CD1c-positive myeloid dendritic cell (primary cell): Measurements from ENCODE around the gene STAT2.
"Not testable (repeated sequence)": the region's sequence is repeated elsewhere in the genome, so short reads cannot be mapped to it uniquely, and the experiment has no call there.

Experiments used
- DNase-seq: peaks from one replicate; pipeline ENCODE4 v3.0.0-alpha.2; 2016; ENCODE audit errors: extremely low spot score

STAT2 gene

DNA sequence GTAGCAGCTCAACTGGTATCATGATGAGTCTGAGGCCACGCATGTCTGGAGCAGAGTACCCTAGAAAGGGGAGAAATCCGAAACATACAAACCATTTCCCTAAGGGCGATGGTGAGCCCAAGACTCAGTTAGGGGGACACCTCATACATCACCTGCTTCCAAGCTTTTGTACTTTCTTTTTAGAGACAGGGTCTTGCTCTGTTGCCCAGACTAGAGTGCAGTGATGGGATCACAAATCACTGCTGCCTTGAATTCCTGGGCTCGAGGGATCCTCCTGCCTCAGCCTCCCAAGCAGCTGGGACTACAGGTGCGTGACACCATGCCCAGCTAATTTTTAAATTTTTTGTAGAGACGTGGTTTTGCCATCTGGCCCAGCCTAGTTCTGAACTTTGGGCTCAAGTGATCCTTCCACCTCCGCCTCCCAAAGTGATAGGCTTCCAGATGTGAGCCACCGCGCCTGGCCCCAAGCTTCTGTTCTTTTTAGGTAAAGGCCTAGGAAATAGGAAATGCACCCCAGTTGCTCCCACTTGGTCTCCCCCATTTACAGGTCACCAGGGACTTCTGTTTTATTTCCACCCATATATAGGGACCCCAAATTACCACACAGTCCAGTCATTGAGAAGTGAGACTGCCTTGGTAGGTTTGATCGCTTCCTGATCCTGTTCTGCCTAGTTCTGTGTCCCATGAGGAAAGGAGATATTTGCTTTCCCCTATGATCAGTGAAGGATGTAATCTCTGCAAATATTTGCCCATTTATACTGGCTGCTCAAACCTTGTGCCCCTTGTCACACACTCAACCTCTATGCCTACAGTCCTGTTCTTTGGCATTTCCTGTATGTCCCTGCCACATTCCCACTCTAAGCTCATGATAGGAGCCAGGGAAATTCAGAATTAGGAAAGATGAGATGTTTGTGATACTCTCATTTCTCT lies 2.5 kb upstream of the STAT2 start, which contains the start of gene APOF:
Gene APOF, minus strand, starts transcription at position 728 of the 930 bp plus-strand sequence. Its CDS starts 112 bp downstream, at position 616.
- no peak for DNase-seq

DNA sequence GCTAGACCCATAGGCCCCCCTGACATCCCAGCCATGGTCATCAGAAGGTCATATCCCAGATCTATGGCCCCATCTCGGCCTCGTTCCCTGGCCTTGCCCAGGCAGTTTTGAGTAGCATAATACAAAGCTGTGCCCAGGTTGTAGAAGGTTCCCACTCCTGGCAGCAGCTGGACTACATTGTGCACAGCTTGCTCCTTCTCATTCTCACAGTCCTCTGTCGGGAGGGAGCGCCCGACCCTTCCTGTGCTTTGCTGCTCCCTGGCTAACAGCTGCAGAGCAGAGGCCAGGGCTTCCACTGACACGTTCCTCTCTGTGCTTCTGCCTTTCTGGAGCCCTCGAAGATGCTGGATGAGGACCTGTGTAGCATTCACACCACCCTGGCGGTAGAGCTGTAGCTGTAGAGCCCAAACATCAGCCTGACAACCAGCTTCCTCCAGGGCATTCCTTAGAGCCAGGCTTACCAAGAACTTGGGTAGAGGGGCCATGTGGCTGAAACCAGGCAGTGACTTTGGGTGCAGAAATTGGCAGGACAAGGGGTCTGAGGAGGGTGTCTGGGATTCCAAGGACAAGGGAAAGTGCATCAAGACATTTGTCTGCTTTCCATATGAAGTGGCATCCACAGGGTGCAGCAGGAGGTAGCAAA lies 1.7 kb upstream of the STAT2 start:
- no peak for DNase-seq

DNA sequence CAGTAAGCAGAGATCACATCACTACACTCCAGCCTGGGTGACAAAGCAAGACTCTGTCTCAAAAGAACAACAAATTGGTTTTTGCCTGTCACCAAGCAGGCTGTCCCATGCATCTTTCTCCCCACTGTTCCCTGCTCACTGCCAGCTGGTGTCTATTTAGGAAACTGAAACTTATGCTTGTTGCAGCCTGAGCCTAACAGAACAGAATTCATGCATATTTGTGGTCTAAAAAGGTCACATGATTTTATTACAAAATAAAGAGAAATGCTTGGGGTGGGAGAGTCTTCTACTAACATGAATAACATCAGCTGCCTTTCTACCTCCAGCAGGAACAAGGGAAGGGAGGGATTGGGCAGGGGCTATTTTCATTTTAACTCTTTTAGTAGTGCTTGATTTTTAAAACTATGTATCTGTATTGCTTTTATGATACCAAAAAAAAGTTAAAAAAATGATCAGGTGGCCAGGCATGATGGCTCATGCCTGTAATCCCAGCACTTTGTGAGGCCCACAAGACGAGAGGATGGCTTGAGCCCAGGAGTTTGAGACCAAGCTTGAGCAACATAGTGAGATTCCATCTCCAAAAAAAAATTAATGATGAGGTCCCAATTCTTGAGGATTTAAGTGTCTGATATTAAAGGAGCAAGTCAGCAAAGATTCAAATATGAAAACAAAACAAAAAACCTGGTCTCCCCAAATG lies 923 bp downstream of the STAT2 start:
- DNase-seq: peak; percentile 61

DNA sequence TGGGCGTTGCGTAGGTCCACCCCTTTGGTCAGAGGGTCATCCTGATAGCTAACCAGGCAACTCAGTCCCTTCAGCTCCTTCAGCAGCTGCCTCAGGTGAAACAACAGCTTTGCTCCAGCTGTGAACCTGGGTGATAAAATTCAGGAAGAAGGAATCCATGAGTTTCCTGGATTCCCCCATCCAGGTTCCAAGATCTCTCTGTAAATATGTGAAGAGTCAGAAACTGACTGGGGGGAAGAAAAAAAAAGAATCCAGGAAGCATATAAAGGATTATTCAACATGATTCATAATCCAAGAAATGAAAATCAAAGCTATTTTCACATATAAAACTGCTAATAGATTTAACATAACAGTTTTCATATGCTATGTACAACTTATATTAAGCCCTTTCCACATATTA lies 8.6 kb downstream of the STAT2 start:
- DNase-seq: no peak

DNA sequence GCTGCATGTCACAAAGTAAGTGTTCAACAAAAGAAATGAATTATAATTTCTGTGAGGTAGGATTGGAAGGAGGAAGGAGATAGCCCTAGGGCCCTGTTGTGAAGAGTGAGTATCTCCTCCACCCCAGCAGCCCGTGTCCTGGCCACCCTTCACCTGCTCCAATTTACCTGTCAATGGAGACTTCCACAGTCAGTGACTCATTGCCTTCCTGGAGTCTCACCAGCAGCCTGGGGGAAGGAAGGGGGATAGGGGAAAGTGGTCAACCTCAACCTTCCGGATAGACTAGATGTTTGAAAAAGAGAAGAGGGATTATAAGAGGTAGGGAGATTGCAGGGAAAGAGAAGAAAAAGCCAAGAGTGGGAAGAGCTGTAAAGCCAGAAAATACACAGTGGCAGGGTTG lies 9.2 kb downstream of the STAT2 start:
- no peak for DNase-seq

DNA sequence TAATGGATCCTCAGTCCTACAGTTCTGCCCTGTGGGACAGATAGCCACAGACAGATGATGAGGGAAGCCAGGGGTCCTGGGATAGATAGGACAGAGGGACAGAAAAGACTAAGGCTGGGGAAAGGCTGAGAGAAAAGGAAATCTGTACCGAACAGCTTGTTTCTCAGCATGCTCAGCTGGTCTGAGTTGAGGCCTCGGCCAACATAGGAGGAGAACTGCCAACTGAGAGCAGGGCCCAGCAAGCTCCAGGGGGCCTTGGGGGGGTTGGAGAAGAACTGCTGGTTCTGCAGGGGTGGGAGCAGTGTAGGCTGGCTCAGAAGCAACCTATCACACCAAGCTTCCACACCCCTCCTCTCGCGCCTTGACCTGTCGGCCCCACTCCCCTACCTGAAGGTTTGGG lies 11.1 kb downstream of the STAT2 start:
- no peak for DNase-seq

DNA sequence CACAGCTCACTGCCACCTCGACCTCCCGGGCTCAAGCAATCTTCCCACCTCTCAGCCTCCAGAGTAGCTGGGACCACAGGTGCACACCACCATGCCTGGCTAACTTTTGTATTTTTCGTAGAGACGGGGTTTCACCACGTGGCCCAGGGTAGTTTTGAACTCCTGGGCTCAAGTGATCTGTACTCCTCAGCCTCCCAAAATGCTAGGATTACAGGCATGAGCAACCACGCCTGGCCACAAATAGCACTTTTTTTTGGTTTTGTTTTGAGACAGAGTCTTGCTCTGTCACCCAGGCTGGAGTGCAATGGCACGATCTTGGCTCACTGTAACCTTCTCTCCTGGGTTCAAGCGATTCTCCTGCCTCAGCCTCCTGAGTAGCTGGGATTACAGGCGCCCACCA lies 12.7 kb downstream of the STAT2 start:
- not testable (repeated sequence) for DNase-seq

DNA sequence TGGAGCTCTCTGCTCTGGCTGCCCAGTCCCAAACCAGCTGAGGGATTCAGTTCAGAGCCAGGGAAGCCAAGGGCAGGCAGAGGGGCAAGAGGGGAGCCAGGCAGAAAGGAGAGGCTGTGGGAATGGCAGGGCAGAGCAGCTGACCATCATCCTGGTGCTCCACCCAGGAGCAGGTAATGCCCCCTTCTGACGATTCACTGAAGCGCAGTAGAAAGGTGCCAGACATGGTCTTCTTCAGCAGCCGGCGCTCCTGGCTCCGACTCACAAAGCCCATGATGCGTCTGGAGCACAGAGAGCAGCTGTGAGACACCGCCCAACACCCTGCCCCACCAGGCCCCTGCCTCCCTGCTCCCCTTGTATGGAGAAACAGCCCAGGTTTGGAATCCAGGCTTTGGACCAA lies 13.2 kb downstream of the STAT2 start:
- DNase-seq: peak; percentile 9

DNA sequence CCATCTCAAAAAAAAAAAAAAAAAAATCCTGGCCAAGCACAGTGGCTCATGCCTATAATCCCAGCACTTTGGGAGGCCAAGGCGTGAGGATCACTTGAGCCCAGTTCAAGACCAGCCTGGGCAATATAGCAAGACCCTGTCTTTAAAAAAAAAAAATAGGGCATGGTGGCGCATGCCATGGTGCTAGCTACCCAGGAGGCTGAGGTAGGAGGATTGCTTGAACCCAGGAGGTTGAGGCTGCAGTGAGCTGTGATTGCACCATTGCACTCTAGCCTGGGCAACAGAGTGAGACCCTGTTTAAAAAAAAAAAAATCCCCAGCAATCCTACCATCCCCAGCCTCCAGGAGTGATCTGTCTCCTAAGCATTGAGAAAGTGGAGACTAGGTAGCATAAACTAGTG lies 17.6 kb downstream of the STAT2 start:
- not testable (repeated sequence) for DNase-seq

DNA sequence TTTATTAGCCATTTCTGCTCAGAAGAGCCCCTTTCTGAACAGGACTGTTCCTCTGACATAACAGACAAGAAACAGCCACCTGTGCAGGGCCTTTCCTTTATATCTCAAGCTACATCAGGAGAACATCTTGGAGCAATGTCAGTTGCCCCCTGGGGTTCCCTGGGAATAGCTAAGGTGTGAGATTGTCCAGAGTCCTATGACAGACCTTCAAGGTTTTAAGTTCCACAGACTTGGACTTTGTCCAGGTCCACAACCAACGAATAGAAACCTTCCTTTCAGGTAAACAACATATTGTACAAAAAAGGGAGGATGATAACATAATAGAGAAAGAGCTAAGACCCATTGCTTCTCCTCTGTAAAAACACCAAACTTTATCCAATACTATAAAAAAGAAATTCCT lies 18.3 kb downstream of the STAT2 start:
- no peak for DNase-seq

DNA sequence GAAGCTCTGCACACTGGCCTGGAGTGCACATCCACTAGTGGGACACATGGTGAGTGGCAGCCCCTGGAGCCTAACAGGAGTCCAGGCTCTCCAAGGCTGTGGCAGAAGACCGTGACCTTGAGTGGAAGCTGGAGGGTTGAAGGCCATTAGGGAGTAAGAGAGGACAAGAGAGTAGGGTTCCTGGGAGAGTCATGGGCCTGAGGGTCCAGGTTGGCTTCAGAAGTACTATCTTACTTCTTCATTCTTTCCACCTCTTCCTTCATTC lies 20.8 kb downstream of the STAT2 start:
- no peak for DNase-seq

DNA sequence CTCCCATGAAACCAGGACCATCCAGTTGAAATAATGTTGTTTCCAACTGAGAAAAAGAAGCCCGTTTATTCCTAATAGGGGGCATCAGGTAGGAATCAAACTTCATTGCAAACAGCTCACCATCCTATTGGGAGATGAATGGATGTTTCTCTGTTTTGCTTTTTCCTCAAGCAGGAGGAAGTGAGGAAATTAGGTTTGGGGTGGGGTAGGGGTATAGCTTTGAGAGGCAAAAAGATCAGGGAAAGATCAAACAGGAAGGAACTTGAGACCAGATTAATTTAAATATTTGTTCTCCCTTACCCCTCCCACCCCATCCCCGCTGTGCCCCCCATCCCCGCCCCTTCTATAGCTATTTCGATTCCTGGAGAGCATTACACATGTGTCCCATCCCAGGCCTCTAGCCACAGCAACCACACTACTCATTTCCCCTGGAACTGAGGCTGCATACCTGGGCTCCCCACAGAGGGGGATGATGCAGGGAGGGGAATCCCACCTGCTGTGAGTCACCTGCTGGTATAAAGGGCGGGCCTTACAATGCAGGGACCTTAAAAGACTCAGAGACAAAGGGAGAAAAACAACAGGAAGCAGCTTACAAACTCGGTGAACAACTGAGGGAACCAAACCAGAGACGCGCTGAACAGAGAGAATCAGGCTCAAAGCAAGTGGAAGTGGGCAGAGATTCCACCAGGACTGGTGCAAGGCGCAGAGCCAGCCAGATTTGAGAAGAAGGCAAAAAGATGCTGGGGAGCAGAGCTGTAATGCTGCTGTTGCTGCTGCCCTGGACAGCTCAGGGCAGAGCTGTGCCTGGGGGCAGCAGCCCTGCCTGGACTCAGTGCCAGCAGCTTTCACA lies 21.4 kb downstream of the STAT2 start, which contains the start of gene IL23A:
Gene IL23A, plus strand, starts transcription at position 577 of the 850 bp plus-strand sequence. Its CDS starts 161 bp downstream, at position 738.
- peak; percentile 45 for DNase-seq

DNA sequence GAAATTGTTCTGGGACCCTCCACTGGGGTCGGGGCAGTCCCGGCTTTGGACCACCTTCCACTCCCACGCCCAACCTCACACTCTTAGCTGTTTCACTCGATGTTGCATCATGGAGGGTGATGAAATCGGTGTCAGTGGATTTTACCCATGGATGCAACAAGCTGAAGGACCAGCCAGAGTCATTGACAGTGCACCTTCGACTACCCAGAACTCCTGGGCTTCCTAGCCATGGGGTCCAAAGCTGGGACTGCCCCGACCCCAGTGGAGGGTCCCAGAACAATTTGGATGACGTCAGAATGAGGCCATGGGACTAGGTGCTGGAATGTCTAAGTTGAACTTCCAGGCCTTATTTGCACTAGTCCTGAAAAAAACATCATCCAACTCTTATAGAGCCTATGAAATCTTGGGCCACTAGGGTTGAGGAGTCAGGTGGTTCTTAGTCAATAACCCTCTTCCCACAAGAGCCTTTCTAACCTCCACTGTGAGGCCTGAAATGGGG lies 22.1 kb downstream of the STAT2 start:
- DNase-seq: peak; percentile 38

DNA sequence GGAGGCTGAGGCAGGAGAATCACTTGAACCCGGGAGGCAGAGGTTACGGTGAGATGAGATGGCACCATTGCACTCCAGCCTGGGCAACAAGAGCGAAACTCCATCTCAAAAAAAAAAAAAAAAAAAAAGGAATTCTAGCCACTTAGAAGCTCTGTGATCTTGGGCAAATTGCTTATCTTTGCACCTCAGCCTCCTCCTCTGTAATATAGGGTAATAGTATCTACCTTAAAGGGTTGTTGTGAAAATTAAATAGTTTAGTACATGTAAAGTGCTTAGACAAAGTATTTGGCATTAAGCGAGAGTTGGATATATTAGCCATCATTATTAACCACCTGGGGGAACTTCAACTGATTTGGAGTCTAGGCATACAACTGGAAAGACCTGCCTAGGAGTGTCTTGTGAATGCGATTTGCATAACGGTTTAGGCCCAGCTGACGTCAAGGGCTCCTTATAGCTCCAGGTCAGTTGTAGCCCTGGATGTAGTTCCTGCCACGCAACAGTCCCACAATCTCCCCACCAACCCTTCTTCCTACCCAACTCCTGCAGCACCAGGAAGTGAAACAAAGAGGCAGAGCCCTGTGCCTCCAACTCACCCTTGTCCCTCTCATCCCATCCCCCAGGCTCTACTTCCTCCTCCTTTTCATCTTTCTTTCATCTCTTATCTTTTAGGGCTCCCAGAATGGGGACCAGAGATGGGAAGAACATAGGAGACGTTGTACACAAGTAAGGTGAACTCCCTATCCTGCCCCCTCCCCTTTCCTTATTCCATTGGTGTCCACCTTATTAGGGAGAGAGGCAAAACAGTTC lies 23.3 kb downstream of the STAT2 start:
- DNase-seq: peak; percentile 86

DNA sequence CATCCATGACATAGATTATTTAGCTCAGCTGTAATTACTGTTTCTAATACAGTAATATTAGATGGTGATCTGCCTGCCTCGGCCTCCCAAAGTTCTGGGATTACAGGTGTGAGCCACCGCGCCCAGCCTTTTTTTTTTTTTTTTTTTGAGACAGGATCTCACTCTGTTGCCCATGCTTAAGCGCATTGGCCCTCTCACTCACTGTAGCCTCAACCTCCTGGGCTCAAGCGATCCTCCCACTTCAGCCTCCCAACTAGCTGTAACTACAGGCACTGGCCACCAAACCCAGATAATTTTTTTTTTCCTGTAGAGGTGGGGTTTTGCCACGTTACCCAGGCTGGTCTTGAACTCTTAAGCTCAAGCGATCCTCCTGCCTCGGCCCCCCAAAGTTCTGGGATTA lies 24.4 kb downstream of the STAT2 start:
- not testable (repeated sequence) for DNase-seq

DNA sequence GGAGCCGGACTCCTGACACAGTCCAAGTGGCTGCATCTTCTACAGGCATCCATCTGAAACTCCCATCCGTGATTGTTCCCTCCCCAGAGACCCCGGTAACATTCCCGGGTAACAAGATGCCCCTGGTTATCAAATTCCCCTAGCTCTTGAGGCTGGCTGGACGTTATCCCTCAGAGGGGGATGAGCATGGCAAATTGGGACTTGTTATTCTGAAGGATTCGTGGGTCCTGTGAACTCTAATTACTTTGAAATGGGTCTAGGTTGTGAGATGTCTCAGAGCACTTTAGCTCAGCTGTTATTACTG lies 25.5 kb downstream of the STAT2 start:
- no peak for DNase-seq

DNA sequence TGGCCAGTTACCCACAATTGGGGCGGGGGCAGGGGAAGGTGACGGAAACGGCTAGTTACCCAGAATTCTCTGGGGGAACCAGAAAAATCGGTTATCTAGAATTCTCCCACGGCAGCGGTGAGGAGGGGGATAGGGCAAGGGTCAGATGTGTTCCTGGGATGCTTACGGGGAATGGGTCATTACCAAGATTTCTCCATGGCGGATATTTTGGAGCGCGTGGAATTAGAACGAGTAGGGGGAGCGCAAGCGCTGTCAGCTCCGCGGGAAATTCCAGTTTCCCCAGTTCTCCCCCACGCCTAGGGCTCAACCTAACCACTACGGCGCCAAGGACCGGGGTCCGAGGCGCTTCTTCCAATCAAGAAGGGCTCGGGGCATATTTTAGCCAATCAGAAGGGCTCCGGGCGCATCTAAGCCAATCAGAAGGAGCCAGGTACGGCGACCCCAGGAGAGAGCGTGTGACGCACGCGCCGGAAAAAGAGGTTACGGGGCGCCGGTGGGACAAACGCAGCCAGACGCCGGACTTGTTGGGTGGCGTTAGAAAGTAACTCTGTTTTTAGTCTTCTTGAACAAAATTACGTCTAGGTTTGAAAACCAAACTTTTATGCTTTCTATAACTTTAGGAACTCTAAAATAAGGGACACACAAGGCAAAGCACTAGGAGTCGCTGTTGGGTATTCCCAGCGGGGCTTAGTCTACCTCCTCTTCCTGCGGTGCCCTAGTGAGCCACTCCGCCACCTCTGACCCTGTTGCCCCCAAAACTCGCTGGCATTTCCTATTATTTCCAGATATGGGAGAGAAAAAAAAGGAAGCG lies 26.0 kb downstream of the STAT2 start, which contains the start of gene PAN2:
Gene PAN2, minus strand, starts transcription at position 322 of the 811 bp plus-strand sequence. CDS start 906 bp downstream, outside the sequence.
- DNase-seq: peak; percentile 96

DNA sequence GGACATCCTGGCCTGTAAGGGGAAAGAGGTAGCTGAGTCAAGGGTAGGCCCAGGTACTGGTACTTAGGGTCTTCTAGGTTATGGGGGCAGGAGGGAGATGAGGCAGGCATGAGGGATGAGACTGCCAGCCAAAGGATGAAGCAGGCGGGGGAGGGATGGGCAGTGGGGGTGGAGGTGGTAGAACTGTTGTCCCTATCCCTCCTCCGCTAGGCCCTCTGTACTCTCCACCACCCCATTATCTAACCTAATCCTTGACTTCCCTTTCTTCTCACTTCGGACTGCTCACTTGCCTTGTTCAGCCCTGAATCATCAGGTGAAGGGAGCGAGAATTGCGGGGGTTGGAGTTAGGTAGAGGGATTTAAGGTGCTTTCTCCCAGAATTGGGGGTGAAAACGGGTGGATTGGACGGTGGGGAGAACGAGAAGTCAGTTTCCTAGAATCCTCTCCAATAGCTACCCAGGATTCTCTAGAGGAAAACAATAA lies 26.7 kb downstream of the STAT2 start:
- no peak for DNase-seq

DNA sequence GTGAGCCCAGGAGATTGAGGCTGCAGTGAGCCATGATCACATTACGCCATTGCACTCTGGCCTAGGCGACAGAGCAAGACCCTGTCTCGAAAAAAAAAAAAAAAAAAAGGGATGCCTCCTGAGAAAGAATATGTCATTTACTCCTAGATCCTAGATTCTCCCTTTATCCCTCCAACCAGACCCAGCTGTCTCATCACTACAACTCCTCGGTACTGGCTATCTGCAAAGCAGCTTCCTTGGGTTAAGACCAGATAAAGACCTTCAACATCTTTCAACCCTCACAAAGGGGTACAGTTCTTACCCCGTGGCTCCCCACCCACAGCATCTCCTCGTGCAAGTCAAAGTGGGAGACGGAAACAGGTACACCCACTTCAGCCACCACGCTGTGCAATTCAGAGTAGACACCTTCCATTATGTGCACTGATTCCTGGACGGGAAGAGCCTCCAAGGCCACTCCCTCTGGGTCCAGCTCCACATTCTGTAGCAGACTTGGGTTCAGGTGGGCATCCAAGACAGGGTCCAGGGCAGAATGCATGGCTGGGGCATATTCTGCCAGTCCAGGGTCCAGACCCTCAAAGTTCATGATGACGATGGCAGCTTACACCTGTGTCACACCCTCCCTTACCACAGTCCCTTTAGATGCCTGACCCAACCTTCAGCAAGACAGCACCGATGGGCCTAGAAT lies 27.3 kb downstream of the STAT2 start:
- DNase-seq: no peak
